HG02938 (cell line): ENCODE data around the gene ARHGAP25.

Source experiments
- ATAC-seq: cut with Tn5 transposase; IDR thresholded peaks from one replicate; pipeline ENCODE4 v1.9.1; 2021; ENCODE audit warnings: mild to moderate bottlenecking, moderate library complexity; ENCODE audit not compliant: unreplicated experiment

ARHGAP25 gene

GRCh38 chr2:68766376-68766845 is 31.8 kb downstream of the ARHGAP25 start:
- ATAC-seq = no peak

- ATAC-seq = no peak
Measured at GRCh38 chr2:68767031-68767961, 32.7 kb downstream of the ARHGAP25 start.

GRCh38 chr2:68767996-68768395 is 33.4 kb downstream of the ARHGAP25 start:
- ATAC-seq = no peak

- ATAC-seq = no peak
Measured at GRCh38 chr2:68768461-68768860, 33.9 kb downstream of the ARHGAP25 start.

GRCh38 chr2:68768951-68769350 is 34.3 kb downstream of the ARHGAP25 start:
- no peak for ATAC-seq

GRCh38 chr2:68769586-68770270 is 35.1 kb downstream of the ARHGAP25 start:
- no peak for ATAC-seq

GRCh38 chr2:68770271-68771111 is 35.9 kb downstream of the ARHGAP25 start:
- no peak for ATAC-seq

- no peak for ATAC-seq
Measured at GRCh38 chr2:68771211-68771751, 36.7 kb downstream of the ARHGAP25 start.

- no peak for ATAC-seq
Measured at GRCh38 chr2:68772109-68772508, 37.5 kb downstream of the ARHGAP25 start.

GRCh38 chr2:68774569-68775271 is 40.1 kb downstream of the ARHGAP25 start:
- peak; percentile 93 for ATAC-seq

GRCh38 chr2:68775272-68775842 is 40.7 kb downstream of the ARHGAP25 start:
- ATAC-seq = no peak

GRCh38 chr2:68776124-68776523 is 41.5 kb downstream of the ARHGAP25 start:
- no peak for ATAC-seq

GRCh38 chr2:68779595-68779994 is 45.0 kb downstream of the ARHGAP25 start:
- ATAC-seq = no peak

GRCh38 chr2:68784188-68784587 is 49.6 kb downstream of the ARHGAP25 start:
- ATAC-seq = no peak

GRCh38 chr2:68784915-68785314 is 50.3 kb downstream of the ARHGAP25 start:
- ATAC-seq = no peak

- no peak for ATAC-seq
Measured at GRCh38 chr2:68787356-68787755, 52.7 kb downstream of the ARHGAP25 start.

- ATAC-seq = peak; percentile 99
Measured at GRCh38 chr2:68789603-68790002, 55.0 kb downstream of the ARHGAP25 start.

- no peak for ATAC-seq
Measured at GRCh38 chr2:68790600-68790999, 56.0 kb downstream of the ARHGAP25 start.

GRCh38 chr2:68791914-68792313 is 57.3 kb downstream of the ARHGAP25 start:
- no peak for ATAC-seq

- no peak for ATAC-seq
Measured at GRCh38 chr2:68792751-68793150, 58.1 kb downstream of the ARHGAP25 start.
